Right cardiac atrium (tissue), 5 donors: ENCODE results near the gene HOXC4. TPM values are rescaled to one million over a fixed set of nuclear protein-coding genes. Genes with fewer than 3 reads are reported as not detected.

Experiments
- microRNA-seq, 2 donors: library from miRNA; unstranded; fragments of <30 nt; microRNA quantifications; one replicate each; pipeline ENCODE4 v1.2.0, GENCODE V29; 2020 to 2021
- polyA plus RNA-seq: library from polyadenylated mRNA; stranded (reverse); fragments of 200-250 nt; gene quantifications from one replicate; pipeline ENCODE4 v1.2.3, GENCODE V29; 2013
- total RNA-seq, 4 donors: library from RNA; stranded (reverse); fragmentation: NEBNext Ultra II Directional; extraction: Animal tissue kit (Norgen Biotek cat#: 25700); gene quantifications; one replicate each; pipeline ENCODE4 v1.2.1, GENCODE V29; 2021
- donor health status: healthy with polysubstance abuse.
- donor health status: DM: no; HTN: yes; CAD: no.
- donor health status: DM: no; HTN: no; CAD: no.
- donor health status: DM: no; HTN: yes; CAD: no; lungs with severe emphysema.
- donor health status: DM: yes; HTN: yes; CAD: no.

HOXC4 gene
- total and polyA plus RNA-seq, 5 donors: 0.14 to 0.37 (median 0.33) TPM; not detected in 1

Small RNAs within 50 kb of the gene (microRNA-seq; reads per million reads assigned to microRNA genes)
- 0.84 to 3.2 reads per million in 2 donors for gene MIR615

Other genes with a start within 250 kb of the HOXC4 start
- gene HOXC13, start 115.0 kb upstream of the HOXC4 start, total RNA-seq: not detected
- not detected for gene HOXC13, start 115.0 kb upstream of the HOXC4 start, polyA plus RNA-seq
- not detected for gene HOXC12, start 98.9 kb upstream of the HOXC4 start, total RNA-seq
- not detected for gene HOXC12, start 98.9 kb upstream of the HOXC4 start, polyA plus RNA-seq
- gene HOXC11, start 80.7 kb upstream of the HOXC4 start, total RNA-seq: not detected
- not detected for gene HOXC11, start 80.7 kb upstream of the HOXC4 start, polyA plus RNA-seq
- gene HOTAIR, start 78.9 kb upstream of the HOXC4 start, total RNA-seq: not detected
- gene HOTAIR, start 78.9 kb upstream of the HOXC4 start, polyA plus RNA-seq: not detected
- not detected for gene HOXC10, start 68.7 kb upstream of the HOXC4 start, total RNA-seq
- gene HOXC10, start 68.7 kb upstream of the HOXC4 start, polyA plus RNA-seq: not detected
- gene HOXC9, start 53.7 kb upstream of the HOXC4 start, total RNA-seq: under 1 TPM in 1 of 4 donors, not detected in 3; 0.15 TPM
- gene HOXC9, start 53.7 kb upstream of the HOXC4 start, polyA plus RNA-seq: not detected
- not detected for gene HOXC8, start 44.9 kb upstream of the HOXC4 start, total RNA-seq
- gene HOXC8, start 44.9 kb upstream of the HOXC4 start, polyA plus RNA-seq: not detected
- gene HOXC6, start 25.4 kb upstream of the HOXC4 start, total RNA-seq: under 1 TPM in 3 of 4 donors, not detected in 1; 0.34 to 0.65 (median 0.42) TPM
- 0.48 TPM for gene HOXC6, start 25.4 kb upstream of the HOXC4 start, polyA plus RNA-seq
- not detected for gene HOXC5, start 20.8 kb upstream of the HOXC4 start, total RNA-seq
- 0.11 TPM for gene HOXC5, start 20.8 kb upstream of the HOXC4 start, polyA plus RNA-seq
- gene SMUG1, start 135.2 kb downstream of the HOXC4 start, total RNA-seq: 10 to 100 TPM; 16.8 to 20.7 (median 18.6) TPM
- 26.3 TPM for gene SMUG1, start 135.2 kb downstream of the HOXC4 start, polyA plus RNA-seq
- gene CBX5, start 226.3 kb downstream of the HOXC4 start, total RNA-seq: 10 to 100 TPM; 55.1 to 68.2 (median 57.1) TPM
- gene CBX5, start 226.3 kb downstream of the HOXC4 start, polyA plus RNA-seq: 23.0 TPM
- gene HNRNPA1, start 226.9 kb downstream of the HOXC4 start, total RNA-seq: 100 to 1,000 TPM; 425 to 572 (median 530) TPM
- gene HNRNPA1, start 226.9 kb downstream of the HOXC4 start, polyA plus RNA-seq: 405 TPM
- gene NFE2, start 247.2 kb downstream of the HOXC4 start, total RNA-seq: under 1 TPM; 0.28 to 0.97 (median 0.37) TPM
- 0.32 TPM for gene NFE2, start 247.2 kb downstream of the HOXC4 start, polyA plus RNA-seq